DMS79 (cell line): Measurements from ENCODE around the gene CLCN3.
"Not testable (repeated sequence)": the region's sequence is repeated elsewhere in the genome, so short reads cannot be mapped to it uniquely, and the experiment has no call there.

Source experiments
- DNase-seq: peaks from one replicate; lab custom pipeline; 2025; lab: John Stamatoyannopoulos, UW

CLCN3 gene

DNA sequence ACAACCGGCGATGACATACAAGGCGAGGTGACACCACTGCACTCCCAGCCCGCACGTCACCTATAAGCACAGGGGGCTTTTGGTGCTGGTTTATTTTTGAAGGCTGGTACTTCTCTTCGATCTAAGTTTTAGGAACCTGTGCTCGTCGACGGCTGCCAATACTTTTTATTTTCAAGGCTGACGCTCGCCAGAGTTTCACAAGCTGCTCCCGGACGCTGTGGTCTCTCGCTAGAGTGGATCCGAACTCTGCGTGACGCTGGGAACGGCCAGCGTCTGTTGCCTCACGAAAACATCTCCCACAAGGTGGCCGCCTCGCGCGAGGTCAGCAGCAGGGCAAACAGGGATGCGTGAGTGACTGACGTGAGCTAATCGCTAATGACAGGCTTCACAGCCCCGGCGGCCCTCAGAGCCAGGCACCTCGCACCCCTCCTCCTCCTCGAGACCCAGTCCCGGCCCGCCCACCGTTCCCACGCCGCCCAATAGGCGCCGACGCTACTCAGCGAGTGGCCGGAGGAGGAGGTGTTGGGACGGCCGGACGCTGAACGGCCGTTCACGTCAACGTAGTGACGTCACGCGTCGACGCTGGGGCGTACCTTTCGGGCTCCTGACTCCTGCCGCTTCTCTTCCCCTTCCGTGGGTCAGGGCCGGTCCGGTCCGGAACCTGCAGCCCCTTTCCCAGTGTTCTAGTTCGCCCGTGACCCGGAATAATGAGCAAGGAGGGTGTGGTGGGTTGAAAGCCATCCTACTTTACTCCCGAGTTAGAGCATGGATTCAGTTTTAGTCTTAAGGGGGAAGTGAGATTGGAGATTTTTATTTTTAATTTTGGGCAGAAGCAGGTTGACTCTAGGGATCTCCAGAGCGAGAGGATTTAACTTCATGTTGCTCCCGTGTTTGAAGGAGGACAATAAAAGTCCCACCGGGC, at the start of gene CLCN3:
Gene CLCN3, plus strand, starts transcription at position 621 of the 922 bp plus-strand sequence. CDS start 15,351 bp downstream, outside the sequence.
- DNase-seq: peak; percentile 70

DNA sequence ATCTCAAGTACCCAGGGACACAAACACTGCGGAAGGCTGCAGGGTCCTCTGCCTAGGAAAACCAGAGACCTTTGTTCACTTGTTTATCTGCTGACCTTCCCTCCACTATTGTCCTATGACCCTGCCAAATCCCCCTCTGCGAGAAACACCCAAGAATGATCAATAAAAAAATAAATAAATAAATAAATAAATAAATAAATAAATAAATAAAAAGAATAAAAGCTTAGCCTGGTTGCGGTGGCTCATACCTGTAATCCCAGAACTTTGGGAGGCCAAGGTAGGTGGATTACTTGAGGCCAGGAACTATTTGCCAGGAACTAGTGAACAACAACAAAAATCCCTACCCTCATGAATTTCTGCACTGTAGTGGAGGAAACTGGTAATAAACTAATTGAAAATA, 49.4 kb upstream of the CLCN3 start:
- not testable (repeated sequence) for DNase-seq

DNA sequence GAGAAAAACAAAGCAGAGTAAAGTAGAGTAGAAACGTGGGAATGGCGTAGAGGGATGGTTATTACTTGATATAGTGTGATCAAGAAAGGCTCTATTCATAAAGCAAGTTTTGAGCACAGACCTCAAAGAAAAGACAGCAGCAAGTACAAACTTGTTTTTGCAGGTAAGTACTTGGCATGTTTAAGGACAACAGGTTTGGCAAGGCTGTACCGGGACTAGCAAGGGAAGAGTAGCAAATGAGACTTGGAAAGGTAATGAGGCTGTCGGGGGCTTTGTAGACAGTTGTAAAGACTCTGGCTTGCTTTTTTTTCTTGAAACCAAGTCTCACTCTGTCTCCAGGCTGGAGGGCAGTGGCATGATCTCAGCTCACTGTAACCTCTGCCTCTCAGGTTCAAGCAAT, 48.9 kb upstream of the CLCN3 start:
- DNase-seq: no peak

DNA sequence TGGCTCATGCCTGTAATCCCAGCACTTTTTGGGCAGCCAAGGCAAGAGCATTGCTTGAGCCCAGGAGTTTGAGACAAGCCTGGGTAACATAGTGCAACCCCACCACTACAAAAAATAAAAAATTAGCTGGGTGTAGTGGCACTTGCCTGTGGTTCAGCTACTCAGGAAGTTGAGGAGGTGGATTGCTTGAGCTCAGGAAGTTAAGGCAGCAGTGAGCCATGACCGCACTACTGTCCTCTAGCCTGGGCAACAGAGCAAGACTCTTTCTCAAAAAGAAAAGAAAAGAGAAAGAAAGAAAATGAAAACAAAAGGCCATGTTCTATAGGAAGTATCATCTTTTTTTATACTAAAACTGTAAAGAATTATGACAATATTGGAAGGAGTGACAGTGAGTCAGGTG, 46.5 kb upstream of the CLCN3 start:
- DNase-seq: no peak

DNA sequence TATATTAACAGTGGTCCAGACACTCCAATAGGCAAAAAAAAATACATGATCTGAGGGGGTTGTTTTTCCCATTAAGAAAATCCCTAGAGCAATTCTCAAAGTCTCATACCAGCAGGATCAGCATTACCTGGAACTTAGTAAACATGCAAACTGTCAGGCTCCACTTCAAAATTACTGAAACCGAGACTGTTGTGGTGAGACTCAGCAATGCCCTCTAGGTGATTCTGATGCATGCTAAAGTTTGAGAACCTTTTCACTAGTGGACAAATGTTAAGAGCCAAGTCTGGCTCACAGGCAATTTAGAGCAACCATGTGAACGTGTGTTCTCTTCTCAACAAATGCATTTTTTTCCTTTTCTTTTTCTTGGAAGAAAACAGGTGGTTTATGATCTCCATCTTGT, 38.2 kb upstream of the CLCN3 start:
- no peak for DNase-seq

DNA sequence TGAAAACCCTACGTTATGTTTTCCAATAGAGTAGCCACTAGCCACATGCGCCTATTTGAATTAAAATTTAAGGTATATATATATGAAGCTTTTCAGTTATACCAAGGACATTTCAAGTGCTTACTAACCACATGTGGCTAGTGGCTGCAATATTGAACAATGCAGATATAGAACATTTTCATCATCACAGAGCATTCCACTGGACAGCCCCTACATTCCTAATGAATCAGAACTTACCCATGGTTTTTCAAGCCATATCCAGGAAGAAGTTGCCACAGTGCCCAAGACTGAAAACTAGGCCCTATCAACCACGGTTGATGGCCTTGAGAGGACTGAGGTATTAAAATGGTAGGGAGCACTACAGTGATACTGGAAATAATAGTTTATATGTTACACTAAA, 37.7 kb upstream of the CLCN3 start:
- no peak for DNase-seq

DNA sequence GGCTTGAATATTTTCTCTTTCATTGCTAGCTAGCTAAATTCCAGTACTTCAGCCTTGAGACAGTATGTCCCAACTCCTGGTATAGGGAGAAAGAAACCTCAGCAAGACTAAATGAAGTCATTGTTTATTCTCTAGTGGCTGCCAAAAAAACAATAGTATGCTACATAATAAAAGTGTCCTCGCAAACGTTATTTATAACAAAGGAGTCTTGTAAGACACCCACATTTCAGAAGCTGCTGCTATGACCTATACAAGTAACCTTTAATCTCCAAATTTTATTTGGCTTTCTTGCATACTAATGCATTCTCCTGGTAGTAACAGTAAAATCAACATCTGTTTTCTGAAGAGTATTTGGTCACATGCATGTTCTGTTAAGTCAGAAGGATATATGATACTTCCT, 36.8 kb upstream of the CLCN3 start:
- no peak for DNase-seq

DNA sequence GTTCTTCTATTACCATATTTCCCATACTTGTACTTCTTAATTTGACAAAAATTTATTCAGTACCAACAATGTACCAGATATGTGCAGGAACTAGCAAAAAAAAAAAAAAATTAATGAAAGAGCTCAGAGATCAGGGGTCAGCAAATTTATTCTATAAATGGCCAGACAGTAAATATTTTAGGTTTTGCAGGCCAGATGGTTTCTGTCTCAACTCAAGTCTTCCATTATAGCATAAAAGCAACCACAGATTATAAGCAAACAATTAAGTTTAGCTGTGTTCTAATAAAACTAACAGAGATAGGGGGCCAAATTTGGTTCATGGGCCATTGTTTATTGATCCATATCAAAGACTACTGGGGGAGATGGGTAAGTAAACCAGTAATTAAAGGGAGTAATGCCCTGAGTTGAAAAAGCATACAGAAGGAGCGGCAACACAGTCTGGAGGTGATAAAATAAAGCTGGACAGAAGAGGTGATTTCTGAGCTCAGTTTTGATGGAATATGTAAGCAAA, 27.3 kb upstream of the CLCN3 start:
- no peak for DNase-seq

DNA sequence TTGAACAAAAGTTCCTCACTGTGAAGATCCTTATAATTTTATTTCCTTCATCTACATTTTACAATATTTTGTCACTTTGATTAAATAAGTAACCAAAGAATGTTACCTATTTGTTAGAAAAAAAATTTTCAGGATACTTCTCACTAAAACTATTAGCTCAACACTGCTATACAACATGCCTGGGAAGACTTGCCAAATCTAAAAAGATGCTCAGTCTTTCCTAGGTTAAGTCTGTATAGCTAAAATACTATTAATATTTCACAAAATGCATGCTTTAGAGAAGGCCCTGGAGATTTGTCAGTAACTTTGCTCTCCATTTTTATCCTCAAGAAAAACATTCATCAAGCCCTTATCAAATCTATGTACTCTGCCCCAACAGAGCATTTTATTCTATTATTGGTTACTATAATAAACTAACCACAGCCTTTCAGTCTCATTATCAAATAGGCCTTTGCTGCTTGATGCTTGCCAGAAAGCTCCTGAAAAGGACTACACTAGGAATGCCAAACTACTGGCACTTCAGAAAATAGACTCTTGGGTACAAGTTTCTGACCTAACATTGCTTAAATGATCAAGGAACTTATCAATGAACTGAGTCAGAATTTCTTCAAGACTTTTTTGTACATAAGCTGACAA, 25.7 kb upstream of the CLCN3 start:
- DNase-seq: no peak

DNA sequence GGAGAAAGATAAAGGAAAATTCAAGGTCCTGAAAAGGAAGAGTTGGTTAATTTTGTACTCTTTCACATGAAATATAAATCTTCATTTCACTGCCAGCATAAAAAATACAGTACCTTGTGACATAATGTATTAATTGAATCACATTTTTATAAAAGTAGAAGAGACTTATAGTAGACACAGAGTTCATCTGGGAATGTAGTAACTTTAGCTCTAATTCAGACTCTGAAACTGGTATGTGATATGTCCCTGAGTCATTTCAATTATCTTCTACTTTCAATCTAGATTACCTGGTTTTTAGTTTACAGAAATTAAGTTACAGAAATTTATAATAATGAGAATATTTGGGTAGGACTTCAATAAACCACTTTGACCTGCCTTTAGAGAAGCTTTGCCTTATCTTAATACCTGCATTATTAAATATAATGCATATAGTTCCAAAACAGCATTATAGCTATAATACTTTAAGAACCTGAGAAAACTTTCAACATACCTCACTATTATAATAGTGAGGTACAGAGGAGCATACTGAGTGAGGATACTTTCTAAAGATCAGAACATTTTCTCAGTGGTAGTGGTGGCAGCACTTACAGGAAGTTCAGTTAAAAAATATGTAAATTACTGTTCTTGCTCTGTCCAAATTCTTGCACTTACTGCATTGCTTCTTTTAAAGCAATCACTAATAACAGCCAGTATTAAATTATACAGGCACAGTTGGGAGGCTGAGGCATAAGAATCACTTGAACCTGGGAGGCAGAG, 19.2 kb upstream of the CLCN3 start:
- no peak for DNase-seq

DNA sequence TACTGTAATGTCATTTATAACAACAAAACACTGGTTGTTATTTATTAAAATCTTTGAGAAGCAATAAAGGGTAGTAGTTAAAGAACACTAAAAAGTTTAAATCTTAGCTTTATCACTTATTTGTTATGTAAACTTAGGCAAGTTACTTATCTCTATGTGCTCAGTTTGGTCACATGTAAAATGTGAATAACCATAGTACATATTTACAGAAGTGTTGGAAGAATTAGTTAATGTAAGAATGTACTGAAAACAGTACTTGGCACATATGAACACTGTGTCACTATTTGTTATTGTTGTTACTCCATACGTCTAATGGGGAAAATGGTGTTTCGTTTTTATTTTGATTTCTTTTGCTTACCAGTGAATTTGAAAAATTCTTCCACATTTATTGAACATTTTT, 17.1 kb upstream of the CLCN3 start:
- DNase-seq: no peak

DNA sequence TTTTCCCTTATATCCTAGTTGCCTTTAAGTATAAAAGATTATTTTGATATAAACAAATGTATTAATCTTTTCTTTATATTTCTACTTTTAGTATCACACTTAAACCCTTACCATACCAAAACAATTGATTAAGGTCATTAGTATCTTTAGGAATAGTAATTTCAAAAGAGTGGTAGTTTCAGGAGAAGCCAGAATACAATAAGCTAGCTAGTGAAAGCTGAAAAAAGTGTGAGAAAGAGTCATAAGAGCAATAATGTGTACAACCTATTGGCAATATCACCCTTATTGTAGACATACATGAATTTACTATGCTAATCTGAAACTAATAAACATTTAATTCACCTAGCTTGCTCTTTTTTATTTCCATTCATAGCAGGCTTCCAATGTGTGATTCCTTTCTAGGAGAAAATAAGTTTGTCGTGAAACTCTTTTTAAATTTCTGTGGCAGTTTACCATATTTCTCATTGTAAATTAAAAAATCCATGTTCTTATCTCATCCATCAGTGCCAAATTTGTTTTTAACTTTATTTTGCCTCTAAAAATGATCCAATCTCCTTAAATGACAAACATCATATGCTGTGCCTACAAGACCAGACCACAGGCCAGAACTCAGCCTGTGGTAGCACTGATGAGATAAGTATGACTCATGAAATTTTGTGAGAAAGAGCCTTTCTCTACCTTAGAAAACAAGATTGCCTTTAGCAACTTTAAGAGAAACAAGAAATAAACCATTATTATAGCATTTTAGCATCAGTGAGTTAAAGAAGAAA, 16.1 kb upstream of the CLCN3 start:
- DNase-seq: no peak

DNA sequence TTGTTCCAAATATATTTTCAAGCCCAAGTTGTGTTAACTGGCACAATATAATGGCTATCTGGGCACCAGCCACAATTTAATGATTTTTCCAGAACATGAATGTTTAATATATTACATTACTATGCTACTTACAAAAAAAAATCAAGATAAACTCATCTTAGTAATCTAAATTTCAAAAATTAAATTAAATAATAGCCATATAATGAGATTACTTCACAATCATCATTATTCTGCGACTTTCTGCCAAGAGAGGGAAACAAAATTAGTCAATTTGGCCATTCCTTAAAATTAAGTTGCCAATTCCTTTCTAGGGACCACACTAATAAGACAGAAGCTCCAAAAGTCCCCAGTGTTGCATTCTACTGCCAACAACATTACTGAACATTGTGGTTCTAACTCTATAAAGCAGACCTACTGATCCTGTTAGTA, 15.5 kb upstream of the CLCN3 start:
- no peak for DNase-seq

DNA sequence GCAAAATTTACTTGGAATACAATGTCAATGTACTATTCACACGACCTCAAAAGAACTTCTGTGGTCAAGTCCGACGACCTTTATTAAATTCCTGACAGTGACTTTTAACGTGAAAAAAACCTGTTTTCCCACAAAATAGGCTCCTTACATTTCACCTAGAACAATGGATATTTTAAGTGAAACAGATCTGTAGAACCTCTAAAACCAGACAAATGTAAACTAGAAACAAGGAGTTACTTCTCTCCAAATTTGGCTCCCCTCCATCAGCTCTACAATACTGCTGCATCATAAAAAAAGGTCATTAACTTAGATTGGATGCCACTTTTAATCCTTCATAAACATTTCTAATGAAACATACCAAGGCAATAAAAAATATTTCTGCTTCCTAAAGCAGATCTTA, 9.2 kb upstream of the CLCN3 start:
- DNase-seq: no peak

DNA sequence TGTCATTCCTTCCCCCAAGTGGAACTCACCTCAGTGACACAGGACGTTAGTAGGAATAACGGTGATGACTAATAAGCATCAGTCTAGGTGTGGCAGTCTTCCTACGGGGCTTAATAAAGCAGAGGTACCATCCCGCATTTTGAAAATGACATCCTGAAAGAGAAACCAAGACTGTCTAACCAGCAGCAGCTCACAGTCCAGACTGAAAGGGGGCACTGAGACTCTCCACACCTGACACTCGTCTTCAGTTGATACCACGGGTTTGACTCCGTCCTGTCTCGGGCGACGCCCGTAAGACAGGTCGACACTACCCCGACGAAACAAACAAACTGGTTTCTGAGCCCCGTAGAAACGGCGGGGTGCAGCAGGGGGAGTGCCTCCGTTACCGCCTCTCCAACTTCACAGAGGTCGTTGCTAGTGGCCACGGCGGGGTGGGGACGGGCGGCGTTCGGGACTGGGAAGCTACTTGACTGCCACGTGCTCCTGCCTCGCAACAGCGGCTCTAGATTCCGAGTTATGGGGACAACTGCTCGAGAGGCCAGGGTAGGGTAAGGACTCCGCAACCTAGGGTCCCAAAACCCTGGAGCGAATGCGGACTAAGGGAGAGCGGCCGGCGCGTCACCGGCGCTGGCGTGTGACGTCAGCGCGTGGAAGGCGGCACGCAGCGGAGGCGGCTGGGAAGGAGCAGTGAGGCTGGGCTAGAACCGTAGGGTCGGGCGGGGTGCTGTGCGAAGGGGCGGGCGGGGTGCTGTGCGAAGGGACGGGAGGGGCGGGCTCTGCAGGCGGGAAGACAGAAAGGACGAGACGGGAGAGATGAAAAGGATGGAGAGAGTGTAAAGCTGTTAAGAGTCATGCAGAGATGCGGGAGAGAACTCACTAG, 8.1 kb upstream of the CLCN3 start, which contains the start of gene NEK1:
Gene NEK1, minus strand, starts transcription at position 593 of the 880 bp plus-strand sequence. CDS start 9,953 bp downstream, outside the sequence.
- peak; percentile 43 for DNase-seq

DNA sequence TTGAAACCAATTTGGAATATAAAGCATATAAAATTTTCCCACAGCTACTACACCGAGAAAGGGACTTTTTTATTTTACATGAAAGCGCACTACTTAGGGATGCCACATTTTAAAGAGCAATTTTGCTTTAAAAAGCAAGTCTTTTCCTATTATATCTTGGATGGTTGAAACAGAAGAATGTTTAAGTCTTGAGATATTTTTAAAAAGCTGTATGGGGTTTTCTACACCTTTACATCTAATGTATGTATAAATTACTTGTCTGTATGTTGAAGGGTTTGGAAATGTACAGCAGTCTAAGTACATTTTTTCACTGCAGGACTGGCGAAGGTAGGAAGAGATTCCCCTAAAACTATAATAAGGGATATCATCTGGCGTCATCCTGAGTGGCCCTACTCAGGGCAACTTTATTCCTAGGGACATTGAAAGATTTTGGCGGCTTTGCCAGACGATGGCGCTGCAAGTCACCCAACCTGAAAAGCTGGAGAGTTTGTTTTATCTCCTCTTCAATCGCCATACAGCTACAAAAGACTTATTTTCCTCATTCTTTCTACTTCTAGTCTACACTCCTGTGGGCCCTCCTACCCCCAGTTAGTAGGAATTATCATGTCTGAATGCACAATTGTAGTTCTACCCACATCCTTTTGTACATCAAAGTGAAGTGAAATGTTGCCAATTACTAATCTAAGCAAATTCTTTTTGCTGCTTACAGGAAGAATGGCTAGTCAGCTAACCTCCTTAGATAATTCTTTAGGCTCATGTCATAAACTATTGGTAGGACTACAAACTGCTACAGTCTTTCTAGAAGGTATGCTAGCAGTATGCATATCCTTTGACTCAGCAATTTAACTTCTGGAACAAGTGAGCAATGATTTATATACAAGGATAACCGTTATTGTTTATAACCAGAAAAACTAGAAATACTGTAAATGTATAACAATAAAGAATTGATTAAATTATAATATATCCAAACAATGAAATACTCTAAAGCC, 7.2 kb upstream of the CLCN3 start:
- DNase-seq: no peak

DNA sequence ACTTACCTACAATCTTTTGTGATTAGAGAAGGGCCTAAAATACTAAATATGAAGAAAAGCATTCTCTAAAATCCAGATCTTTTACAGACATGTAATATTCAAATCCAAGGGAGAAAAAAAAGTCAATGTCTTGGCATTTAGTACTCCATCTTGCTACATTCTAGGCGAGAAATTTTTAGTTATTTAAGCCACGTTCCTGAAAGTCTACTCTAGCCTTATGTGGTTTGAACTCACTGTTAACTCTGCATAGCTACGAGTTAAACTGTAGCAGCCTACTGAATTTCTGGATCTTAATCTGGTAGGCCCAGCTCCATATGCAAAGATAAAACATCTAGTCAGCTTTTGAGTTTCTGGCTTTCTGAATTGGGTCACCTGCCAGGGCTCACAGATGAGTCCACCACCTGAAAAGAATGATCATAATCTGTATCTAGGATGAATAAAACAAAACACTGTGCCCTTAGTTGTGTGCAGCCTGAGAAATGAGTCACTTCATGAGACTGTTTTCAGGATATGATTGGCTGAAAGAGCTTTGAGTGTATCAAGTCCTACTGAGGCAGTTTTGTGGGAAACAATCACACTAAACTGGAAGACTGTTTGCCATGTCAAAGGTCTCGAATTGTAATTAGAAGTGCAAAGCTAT, 4.8 kb upstream of the CLCN3 start:
- no peak for DNase-seq

DNA sequence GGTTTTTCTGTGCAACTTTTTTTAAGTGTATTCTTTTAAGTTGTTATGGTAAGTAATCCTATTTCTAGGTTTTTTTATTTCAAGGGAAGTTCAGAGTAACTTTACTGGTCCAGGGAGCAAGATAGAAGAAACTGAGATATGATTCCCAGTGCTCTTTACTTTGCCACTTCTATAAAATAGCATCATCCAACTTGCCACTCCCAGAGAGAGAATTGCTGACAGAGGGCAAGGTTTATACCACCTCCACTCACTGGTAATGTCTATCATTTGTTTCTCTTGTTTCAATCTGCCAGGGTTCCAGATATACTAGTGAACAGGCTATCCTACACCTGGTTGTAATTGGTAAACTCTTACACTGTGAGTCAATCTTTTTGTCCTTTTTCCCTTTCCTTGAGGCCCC, 3.5 kb upstream of the CLCN3 start:
- DNase-seq: no peak

DNA sequence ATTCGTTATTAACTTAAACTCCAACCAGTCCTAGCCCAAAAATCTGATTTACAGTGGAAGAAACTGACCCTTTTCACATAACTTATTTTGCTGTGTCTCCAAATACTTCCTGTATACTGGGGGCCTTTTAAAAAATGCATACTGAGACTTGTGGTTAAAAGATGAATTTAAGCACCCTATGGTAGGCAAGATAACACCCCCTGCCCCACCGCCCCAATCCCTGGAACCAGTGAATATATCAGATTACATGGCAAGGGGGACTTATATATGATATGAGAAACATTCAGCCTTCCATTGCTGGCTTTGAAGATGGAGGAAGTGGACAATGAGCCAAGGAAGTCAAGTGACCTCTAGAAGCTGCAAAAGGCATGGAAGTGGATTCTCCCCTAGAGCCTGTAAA, 3.1 kb upstream of the CLCN3 start:
- no peak for DNase-seq
